HepG2 (cell line): ENCODE results near the gene LRRC70.

Experiments
- EP300 ChIP-seq, 3 experiments: sonication (generic) in 1 of 3; formaldehyde crosslinking in 1 of 3; IDR thresholded peaks; 2 replicates each; pipeline versions ENCODE4 v1.5.1 to v1.6.1; 2011 to 2020; ENCODE audit warnings: low read depth in 2 of 3, low read length in 2 of 3, borderline replicate concordance in 1 of 3, improper control_type of control experiment in 1 of 3, mild to moderate bottlenecking in 1 of 3, missing genetic modification reagents in 1 of 3, moderate library complexity in 1 of 3
- NPAS2 ChIP-seq: sonication (generic); formaldehyde crosslinking; IDR thresholded peaks from 2 replicates; pipeline ENCODE4 v1.8.0; 2022; ENCODE audit warnings: mild to moderate bottlenecking, missing genetic modification reagents, borderline replicate concordance
- ZBTB8A ChIP-seq: sonication (generic); formaldehyde crosslinking; IDR thresholded peaks from 2 replicates; pipeline ENCODE4 v1.4.0; 2020; ENCODE audit warnings: mild to moderate bottlenecking, low read depth, missing genetic modification reagents, borderline replicate concordance
- TF ChIP-seq, protein P1 (sequence below): IDR thresholded peaks from 2 replicates; pipeline ENCODE4 v1.6.1; 2016; ENCODE audit warnings: control low read depth
- TF ChIP-seq, protein P2 (sequence below): sonication (generic); formaldehyde crosslinking; IDR thresholded peaks from 2 replicates; pipeline ENCODE4 v1.4.0; 2020; ENCODE audit warnings: missing genetic modification reagents
- TF ChIP-seq, protein P3 (sequence below): sonication (generic); formaldehyde crosslinking; IDR thresholded peaks from 2 replicates; pipeline ENCODE4 v1.5.0; 2020; ENCODE audit warnings: mild to moderate bottlenecking, missing genetic modification reagents, moderate library complexity
- TF ChIP-seq, protein P4 (sequence below): sonication (generic); formaldehyde crosslinking; IDR thresholded peaks from 2 replicates; pipeline ENCODE4 v1.4.0; 2020; ENCODE audit warnings: mild to moderate bottlenecking, missing genetic modification reagents
- TF ChIP-seq, protein P5 (sequence below): sonication (generic); formaldehyde crosslinking; IDR thresholded peaks from 2 replicates; pipeline ENCODE4 v1.4.0; 2020; ENCODE audit warnings: missing genetic modification reagents

DNA sequence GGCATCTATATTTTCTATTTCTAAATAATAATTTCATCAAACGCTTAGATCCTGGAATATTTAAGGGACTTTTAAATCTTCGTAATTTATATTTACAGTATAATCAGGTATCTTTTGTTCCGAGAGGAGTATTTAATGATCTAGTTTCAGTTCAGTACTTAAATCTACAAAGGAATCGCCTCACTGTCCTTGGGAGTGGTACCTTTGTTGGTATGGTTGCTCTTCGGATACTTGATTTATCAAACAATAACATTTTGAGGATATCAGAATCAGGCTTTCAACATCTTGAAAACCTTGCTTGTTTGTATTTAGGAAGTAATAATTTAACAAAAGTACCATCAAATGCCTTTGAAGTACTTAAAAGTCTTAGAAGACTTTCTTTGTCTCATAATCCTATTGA, 1.1 kb downstream of the LRRC70 start:
- no peak for TF ChIP-seq ZBTB8A (CRISPR knock-in tag)
- TF ChIP-seq, protein P1, sequence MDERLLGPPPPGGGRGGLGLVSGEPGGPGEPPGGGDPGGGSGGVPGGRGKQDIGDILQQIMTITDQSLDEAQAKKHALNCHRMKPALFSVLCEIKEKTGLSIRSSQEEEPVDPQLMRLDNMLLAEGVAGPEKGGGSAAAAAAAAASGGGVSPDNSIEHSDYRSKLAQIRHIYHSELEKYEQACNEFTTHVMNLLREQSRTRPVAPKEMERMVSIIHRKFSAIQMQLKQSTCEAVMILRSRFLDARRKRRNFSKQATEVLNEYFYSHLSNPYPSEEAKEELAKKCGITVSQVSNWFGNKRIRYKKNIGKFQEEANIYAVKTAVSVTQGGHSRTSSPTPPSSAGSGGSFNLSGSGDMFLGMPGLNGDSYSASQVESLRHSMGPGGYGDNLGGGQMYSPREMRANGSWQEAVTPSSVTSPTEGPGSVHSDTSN (CRISPR knock-in tag), result no peak
- TF ChIP-seq, protein P2, sequence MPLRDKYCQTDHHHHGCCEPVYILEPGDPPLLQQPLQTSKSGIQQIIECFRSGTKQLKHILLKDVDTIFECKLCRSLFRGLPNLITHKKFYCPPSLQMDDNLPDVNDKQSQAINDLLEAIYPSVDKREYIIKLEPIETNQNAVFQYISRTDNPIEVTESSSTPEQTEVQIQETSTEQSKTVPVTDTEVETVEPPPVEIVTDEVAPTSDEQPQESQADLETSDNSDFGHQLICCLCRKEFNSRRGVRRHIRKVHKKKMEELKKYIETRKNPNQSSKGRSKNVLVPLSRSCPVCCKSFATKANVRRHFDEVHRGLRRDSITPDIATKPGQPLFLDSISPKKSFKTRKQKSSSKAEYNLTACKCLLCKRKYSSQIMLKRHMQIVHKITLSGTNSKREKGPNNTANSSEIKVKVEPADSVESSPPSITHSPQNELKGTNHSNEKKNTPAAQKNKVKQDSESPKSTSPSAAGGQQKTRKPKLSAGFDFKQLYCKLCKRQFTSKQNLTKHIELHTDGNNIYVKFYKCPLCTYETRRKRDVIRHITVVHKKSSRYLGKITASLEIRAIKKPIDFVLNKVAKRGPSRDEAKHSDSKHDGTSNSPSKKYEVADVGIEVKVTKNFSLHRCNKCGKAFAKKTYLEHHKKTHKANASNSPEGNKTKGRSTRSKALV, result no peak
- TF ChIP-seq, protein P3, sequence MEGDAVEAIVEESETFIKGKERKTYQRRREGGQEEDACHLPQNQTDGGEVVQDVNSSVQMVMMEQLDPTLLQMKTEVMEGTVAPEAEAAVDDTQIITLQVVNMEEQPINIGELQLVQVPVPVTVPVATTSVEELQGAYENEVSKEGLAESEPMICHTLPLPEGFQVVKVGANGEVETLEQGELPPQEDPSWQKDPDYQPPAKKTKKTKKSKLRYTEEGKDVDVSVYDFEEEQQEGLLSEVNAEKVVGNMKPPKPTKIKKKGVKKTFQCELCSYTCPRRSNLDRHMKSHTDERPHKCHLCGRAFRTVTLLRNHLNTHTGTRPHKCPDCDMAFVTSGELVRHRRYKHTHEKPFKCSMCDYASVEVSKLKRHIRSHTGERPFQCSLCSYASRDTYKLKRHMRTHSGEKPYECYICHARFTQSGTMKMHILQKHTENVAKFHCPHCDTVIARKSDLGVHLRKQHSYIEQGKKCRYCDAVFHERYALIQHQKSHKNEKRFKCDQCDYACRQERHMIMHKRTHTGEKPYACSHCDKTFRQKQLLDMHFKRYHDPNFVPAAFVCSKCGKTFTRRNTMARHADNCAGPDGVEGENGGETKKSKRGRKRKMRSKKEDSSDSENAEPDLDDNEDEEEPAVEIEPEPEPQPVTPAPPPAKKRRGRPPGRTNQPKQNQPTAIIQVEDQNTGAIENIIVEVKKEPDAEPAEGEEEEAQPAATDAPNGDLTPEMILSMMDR (CRISPR knock-in tag), result no peak
- TF ChIP-seq, protein P4, sequence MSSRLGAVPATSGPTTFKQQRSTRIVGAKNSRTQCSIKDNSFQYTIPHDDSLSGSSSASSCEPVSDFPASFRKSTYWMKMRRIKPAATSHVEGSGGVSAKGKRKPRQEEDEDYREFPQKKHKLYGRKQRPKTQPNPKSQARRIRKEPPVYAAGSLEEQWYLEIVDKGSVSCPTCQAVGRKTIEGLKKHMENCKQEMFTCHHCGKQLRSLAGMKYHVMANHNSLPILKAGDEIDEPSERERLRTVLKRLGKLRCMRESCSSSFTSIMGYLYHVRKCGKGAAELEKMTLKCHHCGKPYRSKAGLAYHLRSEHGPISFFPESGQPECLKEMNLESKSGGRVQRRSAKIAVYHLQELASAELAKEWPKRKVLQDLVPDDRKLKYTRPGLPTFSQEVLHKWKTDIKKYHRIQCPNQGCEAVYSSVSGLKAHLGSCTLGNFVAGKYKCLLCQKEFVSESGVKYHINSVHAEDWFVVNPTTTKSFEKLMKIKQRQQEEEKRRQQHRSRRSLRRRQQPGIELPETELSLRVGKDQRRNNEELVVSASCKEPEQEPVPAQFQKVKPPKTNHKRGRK (CRISPR knock-in tag), result no peak
- TF ChIP-seq, protein P5, sequence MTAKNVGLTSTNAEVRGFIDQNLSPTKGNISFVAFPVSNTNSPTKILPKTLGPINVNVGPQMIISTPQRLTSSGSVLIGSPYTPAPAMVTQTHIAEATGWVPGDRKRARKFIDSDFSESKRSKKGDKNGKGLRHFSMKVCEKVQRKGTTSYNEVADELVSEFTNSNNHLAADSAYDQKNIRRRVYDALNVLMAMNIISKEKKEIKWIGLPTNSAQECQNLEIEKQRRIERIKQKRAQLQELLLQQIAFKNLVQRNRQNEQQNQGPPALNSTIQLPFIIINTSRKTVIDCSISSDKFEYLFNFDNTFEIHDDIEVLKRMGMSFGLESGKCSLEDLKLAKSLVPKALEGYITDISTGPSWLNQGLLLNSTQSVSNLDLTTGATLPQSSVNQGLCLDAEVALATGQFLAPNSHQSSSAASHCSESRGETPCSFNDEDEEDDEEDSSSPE, result no peak
- TF ChIP-seq NPAS2 (CRISPR knock-in tag), result no peak
- no peak for TF ChIP-seq EP300 (IDR thresholded peaks at IDR 0.05; ENCODE audit: low read depth in 2 of 2, low read length in 2 of 2)
- no peak for TF ChIP-seq EP300 (CRISPR knock-in tag; IDR thresholded peaks at IDR 0.05; ENCODE audit: borderline replicate concordance)
